GM19025 (cell line): ENCODE results near the gene PTPRR.

ENCODE experiments used
- ATAC-seq: cut with Tn5 transposase; IDR thresholded peaks from one replicate; pipeline ENCODE4 v1.9.1; 2021; ENCODE audit warnings: mild to moderate bottlenecking, low read depth, moderate library complexity; ENCODE audit not compliant: unreplicated experiment

PTPRR gene

GRCh38 chr12:70657616-70658286 is 262.8 kb downstream of the PTPRR start:
- ATAC-seq = no peak

- no peak for ATAC-seq
Measured at GRCh38 chr12:70652451-70652850, 268.1 kb downstream of the PTPRR start.

- ATAC-seq = no peak
Measured at GRCh38 chr12:70648831-70649230, 271.7 kb downstream of the PTPRR start.

- ATAC-seq = no peak
Measured at GRCh38 chr12:70648191-70648590, 272.3 kb downstream of the PTPRR start.

- no peak for ATAC-seq
Measured at GRCh38 chr12:70646850-70647249, 273.7 kb downstream of the PTPRR start.

GRCh38 chr12:70645494-70646317 is 274.8 kb downstream of the PTPRR start:
- peak; percentile 85 for ATAC-seq

- ATAC-seq = no peak
Measured at GRCh38 chr12:70644861-70645260, 275.7 kb downstream of the PTPRR start.

- ATAC-seq = no peak
Measured at GRCh38 chr12:70643939-70644338, 276.6 kb downstream of the PTPRR start.

- ATAC-seq = no peak
Measured at GRCh38 chr12:70641691-70642090, 278.8 kb downstream of the PTPRR start.

- ATAC-seq = no peak
Measured at GRCh38 chr12:70640901-70641300, 279.6 kb downstream of the PTPRR start.

GRCh38 chr12:70639535-70639934 is 281.0 kb downstream of the PTPRR start:
- ATAC-seq = no peak

- ATAC-seq = no peak
Measured at GRCh38 chr12:70638639-70639360, 281.7 kb downstream of the PTPRR start.

- ATAC-seq = no peak
Measured at GRCh38 chr12:70637303-70638085, 283.0 kb downstream of the PTPRR start, which contains the start of gene PTPRB. TSS of gene PTPRB (minus strand) at chr12:70637429. CDS start at chr12:70637395, 34 bp downstream.

GRCh38 chr12:70635755-70636154 is 284.8 kb downstream of the PTPRR start:
- no peak for ATAC-seq

GRCh38 chr12:70628701-70629480 is 291.6 kb downstream of the PTPRR start:
- no peak for ATAC-seq

GRCh38 chr12:70627677-70628076 is 292.9 kb downstream of the PTPRR start:
- no peak for ATAC-seq

- no peak for ATAC-seq
Measured at GRCh38 chr12:70626180-70626579, 294.4 kb downstream of the PTPRR start.

- ATAC-seq = no peak
Measured at GRCh38 chr12:70619471-70620152, 300.9 kb downstream of the PTPRR start.

- no peak for ATAC-seq
Measured at GRCh38 chr12:70618371-70618770, 302.2 kb downstream of the PTPRR start.
